ENCODE data around the gene HNRNPDL. TPM values are rescaled to one million over a fixed set of nuclear protein-coding genes. Genes with fewer than 3 reads are reported as not detected.

Gene HNRNPDL
- total and polyA plus RNA-seq, 2 of the 13 experiments (the other 11 are each of a cell fraction or from before 2014, with no cell fraction given) = 167 to 414 TPM

GRCh38 chr4:82430193-82430963 is at the start of gene HNRNPDL, which contains the start of gene ENOPH1 (continued):
- TF ChIP-seq, protein P1, sequence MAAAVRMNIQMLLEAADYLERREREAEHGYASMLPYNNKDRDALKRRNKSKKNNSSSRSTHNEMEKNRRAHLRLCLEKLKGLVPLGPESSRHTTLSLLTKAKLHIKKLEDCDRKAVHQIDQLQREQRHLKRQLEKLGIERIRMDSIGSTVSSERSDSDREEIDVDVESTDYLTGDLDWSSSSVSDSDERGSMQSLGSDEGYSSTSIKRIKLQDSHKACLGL (CRISPR knock-in tag; IDR thresholded peaks at IDR 0.05) = peak; percentile 92
- TF ChIP-seq CHCHD3 (CRISPR knock-in tag; IDR thresholded peaks at IDR 0.05) (0 out of 2 replicates have a peak, but pooled peaks have one; percentile 12), IRF2 (CRISPR knock-in tag; IDR thresholded peaks at IDR 0.05) (peak; percentile 47; the same call in 1 of the 2 replicates), KDM6A (CRISPR knock-in tag; IDR thresholded peaks at IDR 0.05; ENCODE audit: low read depth) (no peak), FOXA1 (IDR thresholded peaks at IDR 0.05) (no peak), FOXA1 (CRISPR knock-in tag; IDR thresholded peaks at IDR 0.05) (no peak), SALL1 (CRISPR knock-in tag; IDR thresholded peaks at IDR 0.05) (peak; percentile 75), ZNF496 (CRISPR knock-in tag; IDR thresholded peaks at IDR 0.05; ENCODE audit: insufficient replicate concordance) (no peak), ZNF446 (CRISPR knock-in tag; IDR thresholded peaks at IDR 0.05) (no peak; the same call in 1 of the 2 replicates), ZFP37 (CRISPR knock-in tag; IDR thresholded peaks at IDR 0.05; ENCODE audit: borderline replicate concordance) (peak; percentile 97; the same call in 1 of the 2 replicates), ZNF546 (CRISPR knock-in tag; conservative IDR thresholded peaks at IDR 0.05) (peak; percentile 67; the same call in 1 of the 2 replicates)

DNA sequence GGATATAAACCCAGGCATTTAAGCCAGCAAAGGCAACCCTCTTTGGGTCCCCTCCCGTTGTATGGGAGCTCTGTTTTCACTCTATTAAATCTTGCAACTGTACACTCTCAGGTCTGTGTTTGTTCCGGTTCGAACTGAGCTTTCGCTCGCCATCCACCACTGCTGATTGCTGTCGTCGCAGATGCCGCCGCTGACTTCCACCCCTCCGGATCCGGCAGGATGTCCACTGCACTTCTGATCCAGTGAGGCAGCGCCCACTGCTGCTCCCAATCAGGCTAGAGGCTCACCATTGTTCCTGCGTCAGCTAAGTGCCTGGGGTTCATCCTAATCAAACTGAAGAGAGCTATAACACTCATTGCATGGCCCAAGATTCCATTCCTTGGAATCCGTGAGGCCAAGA is 49.3 kb upstream of the HNRNPDL start:
- intact Hi-C loops (cut with micrococcal nuclease; ENCODE audit: unreplicated experiment) = no loop called here
- no TSS peak for BruUV-seq (replicated peaks)
- POLR2A ChIA-PET = no interaction called here
- TF ChIP-seq ZBTB8A (CRISPR knock-in tag; IDR thresholded peaks at IDR 0.05; ENCODE audit: borderline replicate concordance, low read depth) (no peak), GLMP (CRISPR knock-in tag; IDR thresholded peaks at IDR 0.05; ENCODE audit: borderline replicate concordance) (no peak), MLX (CRISPR knock-in tag; IDR thresholded peaks at IDR 0.05) (no peak), ADNP (CRISPR knock-in tag; IDR thresholded peaks at IDR 0.05) (no peak), ZNF510 (CRISPR knock-in tag; IDR thresholded peaks at IDR 0.05; ENCODE audit: low read depth) (no peak)
- TF ChIP-seq, protein P2, sequence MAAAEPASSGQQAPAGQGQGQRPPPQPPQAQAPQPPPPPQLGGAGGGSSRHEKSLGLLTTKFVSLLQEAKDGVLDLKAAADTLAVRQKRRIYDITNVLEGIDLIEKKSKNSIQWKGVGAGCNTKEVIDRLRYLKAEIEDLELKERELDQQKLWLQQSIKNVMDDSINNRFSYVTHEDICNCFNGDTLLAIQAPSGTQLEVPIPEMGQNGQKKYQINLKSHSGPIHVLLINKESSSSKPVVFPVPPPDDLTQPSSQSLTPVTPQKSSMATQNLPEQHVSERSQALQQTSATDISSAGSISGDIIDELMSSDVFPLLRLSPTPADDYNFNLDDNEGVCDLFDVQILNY (CRISPR knock-in tag; conservative IDR thresholded peaks at IDR 0.05) = no peak
- TF ChIP-seq, protein P3, sequence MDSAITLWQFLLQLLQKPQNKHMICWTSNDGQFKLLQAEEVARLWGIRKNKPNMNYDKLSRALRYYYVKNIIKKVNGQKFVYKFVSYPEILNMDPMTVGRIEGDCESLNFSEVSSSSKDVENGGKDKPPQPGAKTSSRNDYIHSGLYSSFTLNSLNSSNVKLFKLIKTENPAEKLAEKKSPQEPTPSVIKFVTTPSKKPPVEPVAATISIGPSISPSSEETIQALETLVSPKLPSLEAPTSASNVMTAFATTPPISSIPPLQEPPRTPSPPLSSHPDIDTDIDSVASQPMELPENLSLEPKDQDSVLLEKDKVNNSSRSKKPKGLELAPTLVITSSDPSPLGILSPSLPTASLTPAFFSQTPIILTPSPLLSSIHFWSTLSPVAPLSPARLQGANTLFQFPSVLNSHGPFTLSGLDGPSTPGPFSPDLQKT (CRISPR knock-in tag; IDR thresholded peaks at IDR 0.05; ENCODE audit: borderline replicate concordance) = no peak

More for the DNA sequence above, 49.3 kb upstream of the HNRNPDL start:
- Histone ChIP-seq H3K27ac (ENCODE audit: extremely low read length, insufficient read depth, low read length) (no peak overlapping the region), H2AFZ (ENCODE audit: low read length) (no peak overlapping the region), H3K27me3 (ENCODE audit: control insufficient read depth in 1 of 2, insufficient read depth in 2 of 2, low read length in 2 of 2) (no peaks in the 10 kb centered on the region), H3K4me2 (ENCODE audit: low read depth, low read length) (no peak overlapping the region), H3K9ac (ENCODE audit: insufficient read depth, low read depth, low read length) (no peak overlapping the region), H3K79me2 (ENCODE audit: insufficient read depth, low read length) (no peaks in the 10 kb centered on the region), H3K9me3 (ENCODE audit: low read length) (no peaks in the 10 kb centered on the region), H4K20me1 (ENCODE audit: insufficient read depth, low read length) (no peaks in the 10 kb centered on the region), H3K36me3 (replicated peaks in 1 of 2; ENCODE audit: control insufficient read depth in 1 of 2, insufficient read depth in 2 of 2, low read length in 2 of 2) (no peaks in the 10 kb centered on the region), H3K4me1 (ENCODE audit: insufficient read depth, low read length) (peaks cover 26% of the 10 kb centered on the region), H3K4me3 (replicated peaks in 1 of 3; ENCODE audit: insufficient read depth in 1 of 3, low read depth in 2 of 3, low read length in 3 of 3) (no peak overlapping the region)
- CTCF ChIA-PET (ENCODE audit: low intra/inter-chr PET ratio, low total read pairs) = no interaction called here
- ATAC-seq = no peak
- WGBS (ENCODE audit: low lambda C conversion rate) = 86% methylated on average over 13 of the region's 14 CpGs
- in situ Hi-C loops (cut with HindIII; ENCODE audit: extremely low pct_ligation_motif_present, low pct_unique_long_range_greater_than_20kb) = no loop called here
- DNase-seq (ENCODE audit: low spot score) = no peak
- no peak for FAIRE-seq
